ENCODE data around the gene TMEM52B.
A peak's percentile ranks its signal among the peaks of the same experiment; 100 is the strongest.
"Not testable (repeated sequence)": the region's sequence is repeated elsewhere in the genome, so short reads cannot be mapped to it uniquely, and the experiment has no call there.

Gene TMEM52B

DNA sequence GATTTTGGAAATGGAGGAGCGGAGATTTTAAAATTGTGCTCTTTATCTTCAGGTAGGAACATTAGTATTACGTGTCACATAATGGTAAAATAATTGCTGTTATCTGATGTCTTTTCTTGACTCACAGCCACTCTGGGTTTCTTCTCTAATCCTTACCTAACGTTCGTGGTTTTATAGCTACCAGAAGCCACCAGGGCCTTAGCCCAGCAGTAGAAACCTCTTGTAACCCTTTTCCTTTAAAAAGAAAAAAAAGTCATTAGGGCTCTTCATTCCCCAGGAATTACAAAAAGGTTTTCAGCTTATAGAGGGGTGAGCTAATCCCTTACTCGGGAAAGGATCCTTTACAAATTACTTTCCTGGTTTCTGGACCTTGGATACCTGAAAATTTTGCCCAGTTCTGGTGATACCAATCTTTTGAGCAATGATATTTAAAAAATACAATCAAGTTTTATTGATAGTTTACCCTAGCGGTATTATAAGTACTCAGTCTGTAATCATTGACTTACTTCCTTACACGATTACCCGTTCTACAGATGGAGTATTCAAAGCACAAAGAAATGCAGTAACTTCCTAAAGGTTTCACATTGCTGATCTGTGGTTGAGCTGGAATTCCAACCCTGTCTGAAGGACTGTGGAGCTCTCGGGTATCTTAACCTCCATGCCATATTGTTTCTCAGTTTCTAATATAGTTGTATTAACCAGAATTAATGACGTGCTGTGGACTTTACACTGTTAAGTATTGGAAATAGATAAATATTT, 35.5 kb downstream of the TMEM52B start:
- no peaks in the 10 kb centered on the region for H3K9me3 Mint-ChIP-seq
- peak overlapping the region; percentile 96 to 97 (median 97) for H3K4me3 Mint-ChIP-seq
- H3K36me3 Mint-ChIP-seq (ENCODE audit: low read depth), result peaks cover 5% of the 10 kb centered on the region
- peaks cover 24% of the 10 kb centered on the region for H3K4me1 Mint-ChIP-seq
- H3K27me3 Mint-ChIP-seq (ENCODE audit: low read depth), result no peaks in the 10 kb centered on the region
- TF ChIP-seq CTCF (IDR thresholded peaks at IDR 0.05; ENCODE audit: unreplicated experiment in 3 of 3), result no peak
- H3K27ac Mint-ChIP-seq, result peak overlapping the region; percentile 98 to 99 (median 98)

- no peak for TF ChIP-seq CTCF (IDR thresholded peaks at IDR 0.05; ENCODE audit: unreplicated experiment in 3 of 3)
- peaks cover 7% of the 10 kb centered on the region for H3K36me3 Mint-ChIP-seq (ENCODE audit: low read depth)
- H3K27me3 Mint-ChIP-seq (ENCODE audit: low read depth), result no peaks in the 10 kb centered on the region
- H3K27ac Mint-ChIP-seq, result peak overlapping the region; percentile 98 to 99 (median 98)
- H3K4me3 Mint-ChIP-seq, result peak overlapping the region; percentile 96 to 97 (median 97)
- H3K4me1 Mint-ChIP-seq, result peaks cover 24% of the 10 kb centered on the region
- H3K9me3 Mint-ChIP-seq, result no peaks in the 10 kb centered on the region
Measured at GRCh38 chr12:10214895-10215267, 36.0 kb downstream of the TMEM52B start.

GRCh38 chr12:10215436-10215835, 36.6 kb downstream of the TMEM52B start:
- no peaks in the 10 kb centered on the region for H3K27me3 Mint-ChIP-seq (ENCODE audit: low read depth)
- H3K27ac Mint-ChIP-seq, result peak overlapping the region in 2 of 3 experiments; percentile 98 to 99

GRCh38 chr12:10215946-10216345, 37.1 kb downstream of the TMEM52B start:
- Mint-ChIP-seq H3K36me3 (ENCODE audit: low read depth) (peaks cover 18% of the 10 kb centered on the region), H3K4me1 (peaks cover 24% of the 10 kb centered on the region)
- not testable (repeated sequence) for H3K27ac Mint-ChIP-seq; H3K27me3 Mint-ChIP-seq (ENCODE audit: low read depth); H3K9me3 Mint-ChIP-seq; H3K4me3 Mint-ChIP-seq

More at GRCh38 chr12:10215436-10215835, 36.6 kb downstream of the TMEM52B start:
- H3K4me1 Mint-ChIP-seq, result peaks cover 24% of the 10 kb centered on the region
- no peak for TF ChIP-seq CTCF (IDR thresholded peaks at IDR 0.05; ENCODE audit: unreplicated experiment in 3 of 3)
- H3K9me3 Mint-ChIP-seq, result no peaks in the 10 kb centered on the region
- peak overlapping the region; percentile 96 to 97 (median 97) for H3K4me3 Mint-ChIP-seq
- peaks cover 13% of the 10 kb centered on the region for H3K36me3 Mint-ChIP-seq (ENCODE audit: low read depth)

GRCh38 chr12:10218021-10218420, 39.2 kb downstream of the TMEM52B start:
- Mint-ChIP-seq H3K9me3 (no peaks in the 10 kb centered on the region), H3K36me3 (ENCODE audit: low read depth) (peaks cover 39% of the 10 kb centered on the region), H3K4me3 (no peak overlapping the region), H3K27ac (no peak overlapping the region), H3K4me1 (peaks cover 19% of the 10 kb centered on the region), H3K27me3 (ENCODE audit: low read depth) (peaks cover 5% of the 10 kb centered on the region)
- no peak for TF ChIP-seq CTCF (IDR thresholded peaks at IDR 0.05; ENCODE audit: unreplicated experiment in 3 of 3)

GRCh38 chr12:10220398-10221077, 41.7 kb downstream of the TMEM52B start:
- H3K9me3 Mint-ChIP-seq, result no peaks in the 10 kb centered on the region
- no peak overlapping the region for H3K27ac Mint-ChIP-seq
- no peak for TF ChIP-seq CTCF (IDR thresholded peaks at IDR 0.05; ENCODE audit: unreplicated experiment in 3 of 3)
- H3K4me1 Mint-ChIP-seq, result no peaks in the 10 kb centered on the region
- no peak overlapping the region for H3K4me3 Mint-ChIP-seq
- peaks cover 57% of the 10 kb centered on the region for H3K36me3 Mint-ChIP-seq (ENCODE audit: low read depth)
- H3K27me3 Mint-ChIP-seq (ENCODE audit: low read depth), result peaks cover 5% of the 10 kb centered on the region
